Keratinocyte (primary cell): ENCODE data around the gene BLOC1S4. TPM values are rescaled to one million over a fixed set of nuclear protein-coding genes. Genes with fewer than 3 reads are reported as not detected.

ENCODE experiments used
- DNase-seq: peaks from one replicate; pipeline ENCODE4 v3.0.0-alpha.2; 2011; ENCODE audit warnings: low read depth, missing footprints, low spot score
- FAIRE-seq: peaks from 2 replicates; lab custom pipeline; 2011; peaks lifted over from hg19 to GRCh38; lab: Jason Lieb, UNC
- H2AFZ ChIP-seq: 2 replicates; pipeline ENCODE4 v1.6.0; 2012; ENCODE audit warnings: low read length, control low read depth, inconsistent platforms; ENCODE audit not compliant: control insufficient read depth
- H3K27ac ChIP-seq: 2 replicates; pipeline ENCODE4 v1.5.1; 2011; ENCODE audit warnings: low read length; ENCODE audit not compliant: control insufficient read depth, insufficient read depth
- H3K27me3 ChIP-seq: 3 replicates; pipeline ENCODE4 v1.6.0; 2011; ENCODE audit warnings: low read length; ENCODE audit not compliant: control insufficient read depth, insufficient read depth; ENCODE audit errors: extremely low read depth
- H3K36me3 ChIP-seq, 2 experiments: 2 replicates in 1 of 2; 3 replicates in 1 of 2; pipeline ENCODE4 v1.5.1; 2011; ENCODE audit warnings: low read length in 2 of 2, mild to moderate bottlenecking in 1 of 2; ENCODE audit not compliant: control insufficient read depth in 2 of 2, insufficient read depth in 2 of 2; ENCODE audit errors: extremely low read depth in 1 of 2
- H3K4me1 ChIP-seq: 3 replicates; pipeline ENCODE4 v1.5.1; 2011; ENCODE audit warnings: low read length; ENCODE audit not compliant: control insufficient read depth, insufficient read depth; ENCODE audit errors: extremely low read depth
- H3K4me2 ChIP-seq: 3 replicates; pipeline ENCODE4 v1.6.0; 2011; ENCODE audit warnings: low read depth, low read length; ENCODE audit not compliant: control insufficient read depth, insufficient read depth; ENCODE audit errors: extremely low read depth
- H3K4me3 ChIP-seq, 3 experiments: fragments of 200-600 bp in 1 of 3; sonication (generic) in 1 of 3; 2 replicates in 2 of 3; 3 replicates in 1 of 3; pipeline ENCODE4 v1.5.1; 2011 to 2016; ENCODE audit warnings: low read length in 3 of 3, mild to moderate bottlenecking in 3 of 3, control low read depth in 2 of 3, inconsistent platforms in 1 of 3, low read depth in 1 of 3, mixed read lengths in 1 of 3, mixed run types in 1 of 3, moderate library complexity in 1 of 3; ENCODE audit not compliant: control insufficient read depth in 2 of 3, insufficient read depth in 2 of 3; ENCODE audit errors: extremely low read depth in 1 of 3
- H3K79me2 ChIP-seq: 2 replicates; pipeline ENCODE4 v1.6.0; 2012; ENCODE audit warnings: low read length; ENCODE audit not compliant: control insufficient read depth, insufficient read depth
- H3K9ac ChIP-seq: 3 replicates; pipeline ENCODE4 v1.6.0; 2011; ENCODE audit warnings: low read length; ENCODE audit not compliant: control insufficient read depth, insufficient read depth; ENCODE audit errors: extremely low read depth
- H3K9me1 ChIP-seq: 3 replicates; pipeline ENCODE4 v1.6.0; 2011; ENCODE audit warnings: low read length; ENCODE audit not compliant: control insufficient read depth, insufficient read depth; ENCODE audit errors: extremely low read depth
- H3K9me3 ChIP-seq: 2 replicates; pipeline ENCODE4 v1.5.1; 2012; ENCODE audit warnings: low read depth, low read length; ENCODE audit not compliant: control insufficient read depth
- H4K20me1 ChIP-seq: 3 replicates; pipeline ENCODE4 v1.6.0; 2011; ENCODE audit warnings: low read length; ENCODE audit not compliant: control insufficient read depth, insufficient read depth; ENCODE audit errors: extremely low read depth
- CTCF ChIP-seq, 3 experiments: IDR thresholded peaks in 1 of 3; conservative IDR thresholded peaks in 1 of 3; optimal IDR thresholded peaks in 1 of 3; 2 replicates in 2 of 3; 3 replicates in 1 of 3; pipeline versions ENCODE3 to v1.5.1; 2011; ENCODE audit warnings: low read length in 3 of 3, mild to moderate bottlenecking in 3 of 3, moderate library complexity in 2 of 3, control low read depth in 1 of 3, inconsistent platforms in 1 of 3; ENCODE audit not compliant: insufficient read depth in 2 of 3; ENCODE audit errors: extremely low read depth in 1 of 3
- EZH2 ChIP-seq: IDR thresholded peaks from one replicate; pipeline ENCODE4 v1.6.1; 2012; ENCODE audit warnings: inconsistent platforms, mild to moderate bottlenecking, low read length, moderate library complexity
- dilution Hi-C: fragments of 300-500 bp; cut with MboI; formaldehyde crosslinking; loops from one replicate; pipeline ENCODE4 v1.7.0; 2020; ENCODE audit warnings: low sequenced_read_pairs; ENCODE audit not compliant: extremely low pct_ligation_motif_present
- polyA plus RNA-seq, 5 experiments: library from polyadenylated mRNA; depleted of rRNA in 3 of 5; stranded (reverse) in 3 of 5; stranded (forward) in 1 of 5; unstranded in 1 of 5; fragments of >200 nt; gene quantifications; 1 replicate in 1 of 5; 2 replicates in 3 of 5; 3 replicates in 1 of 5; pipeline versions ENCODE4 v1.2.1 to v1.2.3, GENCODE V29; 2011 to 2012; ENCODE audit warnings: missing spikeins in 2 of 5, low read depth in 1 of 5, low replicate concordance in 1 of 5

Gene BLOC1S4
- polyA plus RNA-seq, 1 donor (not counting 4 experiments of a cell fraction or from before 2014, with no cell fraction given) = 11.7 TPM

- DNase-seq = no peak
- H3K9me3 ChIP-seq = no peaks in the 10 kb centered on the region
- no peak overlapping the region for H3K4me2 ChIP-seq
- no peak overlapping the region for H3K9ac ChIP-seq
- H3K9me1 ChIP-seq = no peaks in the 10 kb centered on the region
- H3K27ac ChIP-seq = no peak overlapping the region
- H3K36me3 ChIP-seq = no peaks in the 10 kb centered on the region
- FAIRE-seq = peak; percentile 9
- H4K20me1 ChIP-seq = no peaks in the 10 kb centered on the region
- H3K4me1 ChIP-seq = peaks cover 16% of the 10 kb centered on the region
- no peak overlapping the region for H2AFZ ChIP-seq
- H3K4me3 ChIP-seq = no peak overlapping the region
- peaks cover under 1% of the 10 kb centered on the region for H3K27me3 ChIP-seq
- TF ChIP-seq EZH2 = no peak
- TF ChIP-seq CTCF (optimal IDR thresholded peaks at IDR 0.05 in 1 of 3, IDR thresholded peaks at IDR 0.05 in 1 of 3, conservative IDR thresholded peaks at IDR 0.05 in 1 of 3; ENCODE audit: extremely low read depth in 1 of 3, insufficient read depth in 2 of 3, low read length in 3 of 3) = no peak
- dilution Hi-C loops = no loop called here
- H3K79me2 ChIP-seq = no peaks in the 10 kb centered on the region
Observed at GRCh38 chr4:6751611-6752485, 35.9 kb downstream of the BLOC1S4 start.

- TF ChIP-seq CTCF (optimal IDR thresholded peaks at IDR 0.05 in 1 of 3, IDR thresholded peaks at IDR 0.05 in 1 of 3, conservative IDR thresholded peaks at IDR 0.05 in 1 of 3; ENCODE audit: extremely low read depth in 1 of 3, insufficient read depth in 2 of 3, low read length in 3 of 3) (no peak), EZH2 (no peak)
- H3K27me3 ChIP-seq = no peaks in the 10 kb centered on the region
- no peaks in the 10 kb centered on the region for H3K9me1 ChIP-seq
- dilution Hi-C loops = no loop called here
- no peaks in the 10 kb centered on the region for H4K20me1 ChIP-seq
- H3K4me3 ChIP-seq = no peak overlapping the region
- H3K36me3 ChIP-seq = no peaks in the 10 kb centered on the region
- no peak overlapping the region for H3K4me2 ChIP-seq
- DNase-seq (no peak), FAIRE-seq (no peak)
- no peak overlapping the region for H3K9ac ChIP-seq
- H3K79me2 ChIP-seq = no peaks in the 10 kb centered on the region
- H3K27ac ChIP-seq = no peak overlapping the region
- no peaks in the 10 kb centered on the region for H3K9me3 ChIP-seq
- H2AFZ ChIP-seq = no peak overlapping the region
- H3K4me1 ChIP-seq = peaks cover 16% of the 10 kb centered on the region
Observed at GRCh38 chr4:6752486-6752829, 36.5 kb downstream of the BLOC1S4 start.
